ENCODE results near the gene ENTPD3.

DNA sequence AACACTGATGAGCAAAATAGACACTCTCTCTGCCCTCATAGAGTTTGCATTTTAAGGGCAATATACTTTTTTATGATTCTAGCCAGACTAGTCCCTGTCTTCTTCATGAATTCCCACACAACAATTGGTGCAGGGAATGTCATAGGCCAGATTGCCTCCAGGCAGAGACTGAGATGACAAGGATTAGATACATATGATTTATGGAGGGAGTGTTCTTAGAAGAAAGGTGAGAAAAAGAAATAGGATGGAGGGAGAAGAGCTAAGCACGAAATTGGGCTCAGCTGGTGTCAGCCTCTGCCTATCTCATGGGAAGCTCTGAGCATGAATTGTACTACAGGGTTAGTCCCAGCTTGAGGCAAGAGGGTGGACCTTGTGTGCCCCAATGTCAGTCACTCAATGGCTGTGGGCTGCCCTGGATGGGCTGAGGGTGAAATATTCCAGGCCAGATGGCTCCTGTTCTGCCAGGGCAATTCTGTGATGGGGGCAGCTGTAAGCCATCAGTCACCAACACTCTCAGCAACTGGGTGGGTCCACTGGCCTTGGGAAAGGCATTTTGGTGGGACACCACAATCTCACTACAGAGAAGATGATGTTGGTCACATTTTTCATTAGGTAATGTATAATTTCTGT is 46.3 kb upstream of the ENTPD3 start:
- TF ChIP-seq POLR2AphosphoS5 (IDR thresholded peaks at IDR 0.05; ENCODE audit: low read depth, low read length), result no peak
- no peak for TF ChIP-seq GABPA (IDR thresholded peaks at IDR 0.05; ENCODE audit: low read depth, low read length)
- TF ChIP-seq GABPA (CRISPR knock-in tag; IDR thresholded peaks at IDR 0.05; ENCODE audit: low read depth), result no peak
- no peak for TF ChIP-seq HES4 (CRISPR knock-in tag; IDR thresholded peaks at IDR 0.05; ENCODE audit: borderline replicate concordance)
- no peak for TF ChIP-seq ZBTB43 (CRISPR knock-in tag; conservative IDR thresholded peaks at IDR 0.05)
- no peak for TF ChIP-seq TP53 (CRISPR knock-in tag; conservative IDR thresholded peaks at IDR 0.05)
- TF ChIP-seq ZSCAN22 (CRISPR knock-in tag; IDR thresholded peaks at IDR 0.05), result no peak
- TF ChIP-seq ZSCAN20 (CRISPR knock-in tag; IDR thresholded peaks at IDR 0.05; ENCODE audit: borderline replicate concordance), result no peak
- TF ChIP-seq ZNF24 (IDR thresholded peaks at IDR 0.05), result no peak
- TF ChIP-seq ZNF34 (CRISPR knock-in tag; IDR thresholded peaks at IDR 0.05; ENCODE audit: borderline replicate concordance), result no peak
- TF ChIP-seq, protein P1, sequence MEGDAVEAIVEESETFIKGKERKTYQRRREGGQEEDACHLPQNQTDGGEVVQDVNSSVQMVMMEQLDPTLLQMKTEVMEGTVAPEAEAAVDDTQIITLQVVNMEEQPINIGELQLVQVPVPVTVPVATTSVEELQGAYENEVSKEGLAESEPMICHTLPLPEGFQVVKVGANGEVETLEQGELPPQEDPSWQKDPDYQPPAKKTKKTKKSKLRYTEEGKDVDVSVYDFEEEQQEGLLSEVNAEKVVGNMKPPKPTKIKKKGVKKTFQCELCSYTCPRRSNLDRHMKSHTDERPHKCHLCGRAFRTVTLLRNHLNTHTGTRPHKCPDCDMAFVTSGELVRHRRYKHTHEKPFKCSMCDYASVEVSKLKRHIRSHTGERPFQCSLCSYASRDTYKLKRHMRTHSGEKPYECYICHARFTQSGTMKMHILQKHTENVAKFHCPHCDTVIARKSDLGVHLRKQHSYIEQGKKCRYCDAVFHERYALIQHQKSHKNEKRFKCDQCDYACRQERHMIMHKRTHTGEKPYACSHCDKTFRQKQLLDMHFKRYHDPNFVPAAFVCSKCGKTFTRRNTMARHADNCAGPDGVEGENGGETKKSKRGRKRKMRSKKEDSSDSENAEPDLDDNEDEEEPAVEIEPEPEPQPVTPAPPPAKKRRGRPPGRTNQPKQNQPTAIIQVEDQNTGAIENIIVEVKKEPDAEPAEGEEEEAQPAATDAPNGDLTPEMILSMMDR (CRISPR knock-in tag; IDR thresholded peaks at IDR 0.05), result no peak
